GM12878 (cell line): Measurements from ENCODE around the gene ZSCAN10.

ENCODE experiments used
- CBX5 ChIP-seq: sonication (generic); IDR thresholded peaks from 2 replicates; pipeline ENCODE4 v1.6.1; 2016; ENCODE audit warnings: low read depth, moderate library complexity, mild to moderate bottlenecking, inconsistent platforms
- WRNIP1 ChIP-seq: IDR thresholded peaks from 2 replicates; pipeline ENCODE4 v1.6.1; 2011; ENCODE audit warnings: low read depth, low read length, improper control_type of control experiment, borderline replicate concordance

DNA sequence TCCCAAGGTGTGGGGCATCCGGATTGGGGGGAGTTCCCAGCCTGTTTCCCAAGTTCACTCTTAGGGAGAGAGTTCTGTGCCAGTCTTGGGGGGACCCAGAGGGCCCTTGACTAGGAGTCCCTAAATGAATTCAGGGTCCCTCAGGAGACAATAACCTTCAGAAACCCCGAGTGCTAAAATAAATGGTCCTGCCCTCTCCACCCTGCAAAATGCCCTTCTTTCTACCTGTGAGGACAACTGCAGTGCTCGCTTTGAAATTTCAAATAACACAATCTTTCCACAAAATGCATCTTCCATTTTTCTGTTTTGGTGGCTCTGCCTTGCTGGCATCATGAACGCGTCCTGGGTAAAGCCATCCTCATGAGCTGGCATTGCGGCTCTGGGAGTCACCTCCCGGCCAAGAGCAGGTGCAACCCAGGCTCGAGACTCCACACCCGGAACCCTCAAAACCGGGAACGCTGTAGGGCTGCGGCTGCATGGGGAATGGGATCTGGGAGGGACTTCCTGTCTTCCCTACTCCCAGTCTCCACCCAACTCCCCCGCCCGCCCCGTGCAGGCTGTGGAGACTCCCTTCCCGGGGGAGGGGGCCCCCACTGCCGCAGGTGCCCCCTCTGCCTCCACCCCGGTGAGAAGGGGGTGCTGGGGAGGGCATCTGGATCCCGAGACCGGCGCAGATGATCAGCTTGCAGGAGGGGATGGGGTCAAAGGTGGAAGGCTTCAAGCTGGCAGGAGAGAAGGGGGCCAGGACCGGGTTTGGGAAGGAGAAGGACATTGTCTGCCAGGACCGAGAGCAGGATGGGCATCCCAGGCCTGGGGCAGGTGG is 13.2 kb upstream of the ZSCAN10 start, which contains the start of gene ZNF205:
- TF ChIP-seq CBX5, result no peak
- no peak for TF ChIP-seq WRNIP1
